Epithelial cell of prostate (primary cell): ENCODE measurements around the gene ACO1.

Experiments
- DNase-seq: peaks from one replicate; pipeline ENCODE4 v3.0.0-alpha.2; 2011; ENCODE audit warnings: low read depth, low spot score
- H3K27ac ChIP-seq: fragments of 450-650 bp; 2 replicates; pipeline ENCODE4 v1.5.1; 2017; ENCODE audit warnings: mild to moderate bottlenecking

ACO1 gene

GRCh38 chr9:32380944-32381343, 3.5 kb upstream of the ACO1 start:
- no peak overlapping the region for H3K27ac ChIP-seq
- DNase-seq, result no peak

- no peak for DNase-seq
- no peak overlapping the region for H3K27ac ChIP-seq
Measured at GRCh38 chr9:32382565-32383320, 1.7 kb upstream of the ACO1 start.

- H3K27ac ChIP-seq, result no peak overlapping the region
Measured at GRCh38 chr9:32384002-32384363, 460 bp upstream of the ACO1 start.

GRCh38 chr9:32385152-32385884, 875 bp downstream of the ACO1 start:
- H3K27ac ChIP-seq, result no peak overlapping the region

More at GRCh38 chr9:32384002-32384363, 460 bp upstream of the ACO1 start:
- DNase-seq, result no peak

GRCh38 chr9:32385885-32386283, 1.4 kb downstream of the ACO1 start:
- no peak for DNase-seq
- H3K27ac ChIP-seq, result no peak overlapping the region

More at GRCh38 chr9:32385152-32385884, 875 bp downstream of the ACO1 start:
- DNase-seq, result no peak

- no peak overlapping the region for H3K27ac ChIP-seq
- no peak for DNase-seq
Measured at GRCh38 chr9:32387256-32387655, 2.8 kb downstream of the ACO1 start.

- no peak for DNase-seq
- no peak overlapping the region for H3K27ac ChIP-seq
Measured at GRCh38 chr9:32389365-32389764, 4.9 kb downstream of the ACO1 start.

GRCh38 chr9:32393911-32394310, 9.5 kb downstream of the ACO1 start:
- DNase-seq, result no peak
- no peak overlapping the region for H3K27ac ChIP-seq

- no peak overlapping the region for H3K27ac ChIP-seq
- DNase-seq, result no peak
Measured at GRCh38 chr9:32394381-32395049, 10.1 kb downstream of the ACO1 start.

- peak; percentile 20 for DNase-seq
- peak overlapping the region; percentile 19 for H3K27ac ChIP-seq
Measured at GRCh38 chr9:32395510-32396216, 11.2 kb downstream of the ACO1 start.

GRCh38 chr9:32398207-32398606, 13.8 kb downstream of the ACO1 start:
- no peak for DNase-seq
- H3K27ac ChIP-seq, result no peak overlapping the region

GRCh38 chr9:32399110-32399815, 14.8 kb downstream of the ACO1 start:
- H3K27ac ChIP-seq, result no peak overlapping the region
- no peak for DNase-seq

- H3K27ac ChIP-seq, result no peak overlapping the region
- no peak for DNase-seq
Measured at GRCh38 chr9:32401488-32401887, 17.0 kb downstream of the ACO1 start.

GRCh38 chr9:32403567-32404260, 19.3 kb downstream of the ACO1 start:
- no peak for DNase-seq
- no peak overlapping the region for H3K27ac ChIP-seq

GRCh38 chr9:32404402-32404801, 20.0 kb downstream of the ACO1 start:
- no peak overlapping the region for H3K27ac ChIP-seq
- DNase-seq, result no peak

GRCh38 chr9:32404856-32405255, 20.4 kb downstream of the ACO1 start:
- no peak overlapping the region for H3K27ac ChIP-seq
- no peak for DNase-seq

- DNase-seq, result no peak
- no peak overlapping the region for H3K27ac ChIP-seq
Measured at GRCh38 chr9:32405506-32405905, 21.1 kb downstream of the ACO1 start.

- DNase-seq, result no peak
- no peak overlapping the region for H3K27ac ChIP-seq
Measured at GRCh38 chr9:32406046-32406445, 21.6 kb downstream of the ACO1 start.

- no peak overlapping the region for H3K27ac ChIP-seq
- DNase-seq, result no peak
Measured at GRCh38 chr9:32411753-32412152, 27.3 kb downstream of the ACO1 start.
